Testis (tissue), 2 donors: ENCODE measurements around the gene COQ7.

Experiments used
- POLR2A ChIP-seq: fragments of 450-650 bp; IDR thresholded peaks from one replicate; pipeline ENCODE4 v1.6.1; 2017; ENCODE audit warnings: antibody characterized with exemption, mild to moderate bottlenecking, moderate library complexity
- TF ChIP-seq, protein P1 (sequence below), 3 experiments: fragments of 450-650 bp in 2 of 3; fragments of 200-600 bp in 1 of 3; sonication (generic) in 1 of 3; IDR thresholded peaks; one replicate each; pipeline ENCODE4 v1.5.1; 2016 to 2019; ENCODE audit warnings: antibody characterized with exemption in 3 of 3, mild to moderate bottlenecking in 2 of 3, moderate library complexity in 1 of 3

- TF ChIP-seq, protein P1, sequence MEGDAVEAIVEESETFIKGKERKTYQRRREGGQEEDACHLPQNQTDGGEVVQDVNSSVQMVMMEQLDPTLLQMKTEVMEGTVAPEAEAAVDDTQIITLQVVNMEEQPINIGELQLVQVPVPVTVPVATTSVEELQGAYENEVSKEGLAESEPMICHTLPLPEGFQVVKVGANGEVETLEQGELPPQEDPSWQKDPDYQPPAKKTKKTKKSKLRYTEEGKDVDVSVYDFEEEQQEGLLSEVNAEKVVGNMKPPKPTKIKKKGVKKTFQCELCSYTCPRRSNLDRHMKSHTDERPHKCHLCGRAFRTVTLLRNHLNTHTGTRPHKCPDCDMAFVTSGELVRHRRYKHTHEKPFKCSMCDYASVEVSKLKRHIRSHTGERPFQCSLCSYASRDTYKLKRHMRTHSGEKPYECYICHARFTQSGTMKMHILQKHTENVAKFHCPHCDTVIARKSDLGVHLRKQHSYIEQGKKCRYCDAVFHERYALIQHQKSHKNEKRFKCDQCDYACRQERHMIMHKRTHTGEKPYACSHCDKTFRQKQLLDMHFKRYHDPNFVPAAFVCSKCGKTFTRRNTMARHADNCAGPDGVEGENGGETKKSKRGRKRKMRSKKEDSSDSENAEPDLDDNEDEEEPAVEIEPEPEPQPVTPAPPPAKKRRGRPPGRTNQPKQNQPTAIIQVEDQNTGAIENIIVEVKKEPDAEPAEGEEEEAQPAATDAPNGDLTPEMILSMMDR (IDR thresholded peaks at IDR 0.05) = no peak
- TF ChIP-seq POLR2A = no peak
Observed at GRCh38 chr16:19033761-19034160, 33.7 kb upstream of the COQ7 start.
